Lower leg skin (tissue), 4 donors: ENCODE measurements around the gene HMHB1. TPM values are rescaled to one million over a fixed set of nuclear protein-coding genes. Genes with fewer than 3 reads are reported as not detected.

Experiments used
- DNase-seq, 2 donors: peaks; one replicate each; pipeline ENCODE4 v3.0.0-alpha.2; 2019; ENCODE audit warnings: low spot score in 2 of 2
- H3K4me3 ChIP-seq: fragments of 200-600 bp; sonication (generic); 2 replicates; pipeline ENCODE4 v1.5.1; 2017; ENCODE audit warnings: mild to moderate bottlenecking, low read depth; ENCODE audit not compliant: poor library complexity, severe bottlenecking
- POLR2A ChIP-seq, 2 donors: fragments of 450-650 bp; IDR thresholded peaks; one replicate each; pipeline ENCODE4 v1.6.1; 2016 to 2017; ENCODE audit warnings: antibody characterized with exemption in 2 of 2, mild to moderate bottlenecking in 1 of 2, moderate library complexity in 1 of 2
- WGBS, 2 donors: methylation state at CpG; one replicate each; pipeline ENCODE4 v1.1.5; 2018; 5-methylcytosine and 5-hydroxymethylcytosine counted together
- intact Hi-C: fragments of 100-400 bp; cut with DNase I; formaldehyde crosslinking; loops from one replicate; pipeline ENCODE4 v1.15.0; 2023; ENCODE audit warnings: low total_unique reads
- total RNA-seq, 4 donors: library from RNA; depleted of rRNA; stranded (reverse); fragments of >200 nt; gene quantifications; one replicate each; pipeline ENCODE4 v1.1.0, GENCODE V29; 2016
- TF ChIP-seq, protein P1 (sequence below), 3 donors: fragments of 450-650 bp; IDR thresholded peaks; one replicate each; pipeline ENCODE4 v1.5.1; 2016; ENCODE audit warnings: antibody characterized with exemption in 3 of 3, mild to moderate bottlenecking in 3 of 3, moderate library complexity in 2 of 3

Gene HMHB1
- total RNA-seq, 4 donors from 2014 or later: not detected

DNA sequence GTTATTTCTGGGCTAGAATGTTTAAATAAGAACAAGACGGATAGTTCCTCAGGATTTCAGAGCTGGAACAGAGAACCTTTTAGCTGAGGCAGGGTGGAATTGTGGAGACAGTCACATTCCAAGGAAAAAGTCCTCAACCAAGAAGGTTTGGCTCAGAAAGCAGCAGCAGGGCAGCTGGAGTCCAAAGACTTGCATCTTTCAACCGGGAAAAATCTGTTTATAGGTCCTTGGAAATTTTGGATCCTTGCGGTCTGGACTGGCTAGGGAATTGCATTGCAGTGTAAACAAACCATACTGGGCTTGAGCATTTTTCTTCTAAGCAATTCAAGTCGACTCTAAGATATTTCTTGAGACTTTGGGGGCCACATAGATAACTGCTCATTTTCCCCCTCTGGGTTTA is 40.8 kb upstream of the HMHB1 start:
- no peak for DNase-seq
- no peak overlapping the region for H3K4me3 ChIP-seq
- no peak for TF ChIP-seq POLR2A (IDR thresholded peaks at IDR 0.05)
- TF ChIP-seq, protein P1, sequence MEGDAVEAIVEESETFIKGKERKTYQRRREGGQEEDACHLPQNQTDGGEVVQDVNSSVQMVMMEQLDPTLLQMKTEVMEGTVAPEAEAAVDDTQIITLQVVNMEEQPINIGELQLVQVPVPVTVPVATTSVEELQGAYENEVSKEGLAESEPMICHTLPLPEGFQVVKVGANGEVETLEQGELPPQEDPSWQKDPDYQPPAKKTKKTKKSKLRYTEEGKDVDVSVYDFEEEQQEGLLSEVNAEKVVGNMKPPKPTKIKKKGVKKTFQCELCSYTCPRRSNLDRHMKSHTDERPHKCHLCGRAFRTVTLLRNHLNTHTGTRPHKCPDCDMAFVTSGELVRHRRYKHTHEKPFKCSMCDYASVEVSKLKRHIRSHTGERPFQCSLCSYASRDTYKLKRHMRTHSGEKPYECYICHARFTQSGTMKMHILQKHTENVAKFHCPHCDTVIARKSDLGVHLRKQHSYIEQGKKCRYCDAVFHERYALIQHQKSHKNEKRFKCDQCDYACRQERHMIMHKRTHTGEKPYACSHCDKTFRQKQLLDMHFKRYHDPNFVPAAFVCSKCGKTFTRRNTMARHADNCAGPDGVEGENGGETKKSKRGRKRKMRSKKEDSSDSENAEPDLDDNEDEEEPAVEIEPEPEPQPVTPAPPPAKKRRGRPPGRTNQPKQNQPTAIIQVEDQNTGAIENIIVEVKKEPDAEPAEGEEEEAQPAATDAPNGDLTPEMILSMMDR (IDR thresholded peaks at IDR 0.05): no peak

DNA sequence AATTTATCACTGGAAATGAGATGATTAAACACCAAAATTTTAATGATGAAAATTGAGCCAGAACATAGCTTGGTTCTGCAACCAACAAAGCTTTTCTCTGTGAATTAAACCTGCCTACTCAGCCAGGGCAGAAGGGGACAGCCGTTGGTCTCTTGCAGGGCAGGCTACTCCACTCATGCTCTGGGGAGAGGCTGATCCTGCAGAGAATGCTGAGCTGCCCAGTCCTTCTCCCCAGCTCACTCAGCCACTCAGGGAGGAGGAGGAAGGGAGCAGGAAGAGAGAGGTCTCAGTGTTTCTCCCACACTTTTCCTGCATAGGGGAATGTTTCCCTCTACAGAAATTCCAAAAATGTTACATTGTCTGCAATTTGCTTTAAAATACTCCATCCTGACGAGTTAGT is 40.4 kb upstream of the HMHB1 start:
- TF ChIP-seq POLR2A (IDR thresholded peaks at IDR 0.05): no peak
- TF ChIP-seq, protein P1 (IDR thresholded peaks at IDR 0.05): no peak
- WGBS, 2 donors: 49 to 62% methylated on average over 2 of the region's 2 CpGs
- DNase-seq: no peak
- H3K4me3 ChIP-seq: no peak overlapping the region
- intact Hi-C loops: no loop called here

More for the DNA sequence above, 40.8 kb upstream of the HMHB1 start:
- intact Hi-C loops: no loop called here
- WGBS, 2 donors: 50% methylated on average over 4 of the region's 4 CpGs

DNA sequence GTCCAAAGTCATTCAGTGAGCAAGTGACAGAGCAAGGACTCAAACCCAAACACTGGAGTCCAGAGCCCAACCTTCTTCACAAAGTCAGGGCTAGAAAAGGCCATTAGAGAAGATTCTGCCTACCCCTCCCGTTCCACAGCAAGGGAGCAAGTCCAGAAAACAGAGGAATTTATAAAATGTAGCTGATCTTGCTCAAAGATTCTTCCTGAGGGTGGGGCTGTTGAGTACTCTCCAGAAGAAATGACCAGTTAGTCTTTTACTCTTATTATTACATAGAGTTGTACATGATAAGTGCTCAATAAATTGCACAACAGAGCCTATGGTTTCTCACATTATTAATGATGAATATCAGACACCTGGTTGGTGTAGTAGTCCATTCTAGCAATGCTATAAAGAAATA is 39.3 kb upstream of the HMHB1 start:
- WGBS, 2 donors: 54 to 58% methylated on average over 1 of the region's 1 CpG
- DNase-seq: no peak
- TF ChIP-seq, protein P1 (IDR thresholded peaks at IDR 0.05): no peak
- no peak for TF ChIP-seq POLR2A (IDR thresholded peaks at IDR 0.05)
- H3K4me3 ChIP-seq: no peak overlapping the region
- intact Hi-C loops: no loop called here

DNA sequence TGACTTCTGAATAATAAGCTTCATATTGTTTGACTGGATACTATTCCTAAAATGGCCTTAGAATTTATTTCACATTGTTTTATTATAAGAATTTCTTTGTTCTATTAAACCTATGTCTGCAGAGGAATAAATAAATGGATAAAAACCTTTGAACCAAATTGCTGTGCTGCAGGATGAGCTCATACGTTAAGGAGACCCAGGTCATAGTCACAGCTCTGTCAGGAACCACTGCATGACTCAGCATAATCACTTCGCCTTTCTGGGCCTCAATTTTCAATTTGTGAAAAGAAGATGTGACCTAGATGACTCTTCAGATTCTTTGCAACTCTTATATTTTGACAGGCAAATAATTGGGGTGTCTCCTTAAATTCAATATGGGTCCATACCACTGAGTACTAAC is 36.7 kb upstream of the HMHB1 start:
- H3K4me3 ChIP-seq: no peak overlapping the region
- TF ChIP-seq, protein P1 (IDR thresholded peaks at IDR 0.05): no peak
- TF ChIP-seq POLR2A (IDR thresholded peaks at IDR 0.05): no peak
- no peak for DNase-seq
- intact Hi-C loops: no loop called here
- 60 to 80% methylated on average over 2 of the region's 2 CpGs for WGBS, 2 donors

DNA sequence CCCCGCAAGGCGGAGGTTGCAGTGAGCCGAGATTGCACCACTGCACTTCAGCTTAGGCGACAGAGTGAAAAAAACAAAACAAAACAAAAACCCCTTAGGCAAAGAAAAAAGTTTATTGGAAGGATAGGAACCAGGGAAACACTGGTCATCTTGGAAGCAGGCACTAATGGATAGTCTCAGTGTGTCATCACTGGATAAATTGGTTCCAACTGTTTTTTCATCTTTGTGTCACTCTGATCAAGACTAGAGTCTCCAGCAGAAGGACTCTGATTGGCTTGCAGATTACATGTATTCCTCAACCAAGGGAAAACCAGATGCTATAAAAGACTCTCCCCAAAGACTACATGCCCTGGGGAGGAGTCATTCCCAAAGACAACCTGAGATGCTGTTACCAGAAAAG is 35.0 kb upstream of the HMHB1 start:
- no peak overlapping the region for H3K4me3 ChIP-seq
- WGBS, 2 donors: 72 to 76% methylated on average over 4 of the region's 4 CpGs
- intact Hi-C loops: no loop called here
- no peak for DNase-seq
- no peak for TF ChIP-seq POLR2A (IDR thresholded peaks at IDR 0.05)
- TF ChIP-seq, protein P1 (IDR thresholded peaks at IDR 0.05): no peak

DNA sequence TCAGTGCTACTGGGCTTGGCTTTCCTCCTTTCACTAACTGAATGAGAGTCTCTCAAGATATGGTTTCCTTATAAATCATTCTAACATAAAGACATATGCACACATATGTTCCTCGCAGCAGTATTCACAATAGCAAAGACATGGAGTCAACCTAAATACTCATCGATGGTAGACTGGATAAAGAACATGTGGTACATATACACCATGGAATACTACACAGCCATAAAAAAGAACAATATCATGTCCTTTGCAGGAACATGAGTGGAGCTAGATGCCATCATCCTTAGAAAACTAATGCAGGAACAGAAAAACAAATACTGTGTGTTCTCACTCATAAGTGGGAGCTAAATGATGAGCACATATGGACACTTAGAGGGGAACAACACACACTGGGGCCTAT is 32.5 kb upstream of the HMHB1 start:
- no peak for DNase-seq
- intact Hi-C loops: no loop called here
- TF ChIP-seq, protein P1 (IDR thresholded peaks at IDR 0.05): no peak
- no peak for TF ChIP-seq POLR2A (IDR thresholded peaks at IDR 0.05)
- 97 to 98% methylated on average over 2 of the region's 2 CpGs for WGBS, 2 donors
- no peak overlapping the region for H3K4me3 ChIP-seq
